ENCODE measurements around the gene NFATC3. TPM values are rescaled to one million over a fixed set of nuclear protein-coding genes. Genes with fewer than 3 reads are reported as not detected.

NFATC3 gene
- total and polyA plus RNA-seq, 10 donors, result 12.4 to 89.7 (median 67.2) TPM

DNA sequence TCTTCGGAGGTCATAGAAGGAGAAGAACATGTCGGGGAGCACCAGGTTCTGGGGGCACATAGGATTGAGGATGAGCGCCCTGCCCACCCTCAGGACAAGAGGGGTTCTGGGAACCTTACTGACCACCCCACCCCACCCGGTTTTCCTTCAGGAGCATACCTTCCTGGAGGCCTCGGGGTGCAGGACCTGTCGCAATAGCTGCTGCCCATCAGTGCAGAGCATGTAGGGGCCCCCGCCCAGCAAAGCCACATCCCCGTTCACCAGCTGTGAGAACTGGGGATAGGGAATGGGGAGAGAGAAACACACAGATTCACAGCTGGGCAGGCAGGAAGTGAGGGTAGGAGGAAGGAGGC, 148.6 kb downstream of the NFATC3 start:
- peaks cover 0 to 20% (median 0%) of the 10 kb centered on the region in 7 donors for H3K27me3 ChIP-seq (replicated peaks in 1 of 7)
- TF ChIP-seq, protein P1, sequence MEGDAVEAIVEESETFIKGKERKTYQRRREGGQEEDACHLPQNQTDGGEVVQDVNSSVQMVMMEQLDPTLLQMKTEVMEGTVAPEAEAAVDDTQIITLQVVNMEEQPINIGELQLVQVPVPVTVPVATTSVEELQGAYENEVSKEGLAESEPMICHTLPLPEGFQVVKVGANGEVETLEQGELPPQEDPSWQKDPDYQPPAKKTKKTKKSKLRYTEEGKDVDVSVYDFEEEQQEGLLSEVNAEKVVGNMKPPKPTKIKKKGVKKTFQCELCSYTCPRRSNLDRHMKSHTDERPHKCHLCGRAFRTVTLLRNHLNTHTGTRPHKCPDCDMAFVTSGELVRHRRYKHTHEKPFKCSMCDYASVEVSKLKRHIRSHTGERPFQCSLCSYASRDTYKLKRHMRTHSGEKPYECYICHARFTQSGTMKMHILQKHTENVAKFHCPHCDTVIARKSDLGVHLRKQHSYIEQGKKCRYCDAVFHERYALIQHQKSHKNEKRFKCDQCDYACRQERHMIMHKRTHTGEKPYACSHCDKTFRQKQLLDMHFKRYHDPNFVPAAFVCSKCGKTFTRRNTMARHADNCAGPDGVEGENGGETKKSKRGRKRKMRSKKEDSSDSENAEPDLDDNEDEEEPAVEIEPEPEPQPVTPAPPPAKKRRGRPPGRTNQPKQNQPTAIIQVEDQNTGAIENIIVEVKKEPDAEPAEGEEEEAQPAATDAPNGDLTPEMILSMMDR (IDR thresholded peaks at IDR 0.05 in 8 of 11, conservative IDR thresholded peaks at IDR 0.05 in 3 of 11), result no peak
- TF ChIP-seq POLR2A (IDR thresholded peaks at IDR 0.05) (no peak), POLR2AphosphoS5 (IDR thresholded peaks at IDR 0.05) (peak in 2 of 3 donors; percentile 4 to 19)
- no peaks in the 10 kb centered on the region for H3K9me3 ChIP-seq
- peaks cover 0 to 29% (median 13%) of the 10 kb centered on the region in 6 donors for H3K36me3 ChIP-seq
- peaks cover 18 to 58% (median 34%) of the 10 kb centered on the region in 6 donors for H3K4me1 ChIP-seq
- intact Hi-C loops (cut with DNase I; ENCODE audit: low total_unique reads), result no loop called here
- H3K4me3 ChIP-seq, result no peak overlapping the region
- peak overlapping the region in 2 of 8 donors; percentile 18 to 36 for H3K27ac ChIP-seq
- DNase-seq, result no peak
- WGBS, 5 donors, result 55 to 75% (median 63%) methylated on average over 5 to 8 of the region's 8 CpGs

DNA sequence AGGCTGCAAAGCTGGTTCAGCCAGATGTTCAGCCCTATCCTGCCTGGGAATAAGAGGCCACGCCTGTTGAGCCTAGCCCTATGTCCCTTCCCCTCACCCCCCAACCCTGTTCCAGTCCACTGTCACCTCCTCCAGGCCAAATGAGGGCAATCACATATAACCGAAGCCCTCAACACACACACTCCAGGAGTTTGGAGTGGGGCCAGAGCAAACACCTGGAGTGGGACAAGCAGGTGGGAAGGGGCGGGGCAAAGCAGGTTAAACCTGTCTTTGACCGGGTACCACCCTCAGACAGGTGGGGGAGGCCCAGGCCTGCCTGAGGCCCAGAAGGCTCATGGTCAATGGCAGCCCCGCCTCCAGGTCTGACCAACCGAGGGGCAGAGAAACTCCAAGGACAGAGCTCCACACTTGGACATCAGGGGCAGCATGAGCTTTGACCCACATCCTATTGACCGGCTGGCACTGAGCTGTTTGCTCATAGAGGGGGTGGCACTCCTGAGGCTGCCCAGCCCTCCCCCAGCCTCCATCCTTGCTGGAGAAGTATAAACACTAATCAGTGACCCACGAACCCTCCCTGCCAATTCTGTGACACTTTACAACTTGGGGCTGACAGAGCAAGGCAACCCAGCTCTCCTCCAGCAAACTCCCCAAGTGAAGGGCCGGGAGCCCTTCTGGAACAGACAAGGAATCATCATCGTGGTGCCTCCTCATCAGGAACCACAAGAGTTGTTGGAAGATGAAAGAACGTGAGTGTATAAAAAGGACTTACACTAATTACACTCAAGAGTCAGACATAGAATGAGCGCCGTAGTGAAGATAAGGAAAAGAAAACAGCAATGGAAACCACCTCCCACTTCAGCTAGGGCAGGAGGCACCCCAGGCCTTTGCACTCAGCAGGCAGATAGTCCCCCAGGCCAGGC, 149.3 kb downstream of the NFATC3 start:
- DNase-seq, result no peak
- Histone ChIP-seq H3K36me3 (peaks cover 0 to 29% (median 13%) of the 10 kb centered on the region in 6 donors), H3K9me3 (no peaks in the 10 kb centered on the region), H3K4me1 (peaks cover 18 to 58% (median 36%) of the 10 kb centered on the region in 6 donors), H3K27ac (peak overlapping the region in 2 of 8 donors; percentile 18 to 36), H3K4me3 (no peak overlapping the region), H3K27me3 (replicated peaks in 1 of 7) (peaks cover 0 to 20% (median 0%) of the 10 kb centered on the region in 7 donors)
- intact Hi-C loops (cut with DNase I; ENCODE audit: low total_unique reads), result no loop called here
- TF ChIP-seq POLR2A (IDR thresholded peaks at IDR 0.05) (no peak), POLR2AphosphoS5 (IDR thresholded peaks at IDR 0.05) (peak in 1 of 3 donors; percentile 4)
- TF ChIP-seq, protein P1 (IDR thresholded peaks at IDR 0.05 in 8 of 11, conservative IDR thresholded peaks at IDR 0.05 in 3 of 11), result no peak
- WGBS, 5 donors, result 65 to 72% (median 67%) methylated on average over 12 to 13 of the region's 13 CpGs

DNA sequence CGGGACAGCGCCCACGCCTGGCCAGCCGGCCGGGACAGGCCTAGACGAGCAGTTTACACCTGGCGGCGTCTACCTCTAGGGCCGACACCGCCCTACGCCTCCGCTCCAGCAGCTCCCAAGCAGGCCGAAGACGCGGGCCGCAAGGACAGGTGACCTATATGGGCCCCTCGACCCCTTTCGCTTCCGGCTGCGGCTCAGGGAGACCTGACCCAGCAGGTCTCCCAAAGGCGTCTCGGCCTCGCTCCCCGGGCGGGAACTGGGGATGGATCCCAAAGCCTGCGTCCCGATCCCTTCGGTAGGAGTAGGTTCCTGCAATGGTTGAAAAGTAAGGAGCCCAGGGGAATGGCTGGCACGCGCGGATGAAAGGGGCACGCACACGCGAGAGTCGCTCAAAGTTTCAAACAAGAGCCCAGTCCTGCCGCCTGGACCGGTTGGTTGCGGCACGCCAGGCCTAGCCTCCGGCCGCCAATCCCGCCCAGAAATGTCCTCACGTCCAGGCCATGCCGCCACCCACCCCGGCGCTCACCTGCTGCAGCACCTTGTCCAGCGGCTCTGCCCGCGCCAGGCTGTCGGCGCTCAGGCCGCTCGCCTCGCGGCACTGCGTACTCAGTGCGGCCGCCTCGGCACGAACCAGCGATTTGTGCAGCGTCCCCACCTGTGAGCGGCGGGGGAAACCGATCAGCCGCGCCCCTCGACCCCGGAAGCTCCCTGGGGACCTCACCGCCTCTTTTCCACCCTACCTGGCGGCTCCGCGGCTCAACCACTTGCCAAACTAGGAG, 150.1 kb downstream of the NFATC3 start:
- Histone ChIP-seq H3K36me3 (peaks cover 0 to 22% (median 7%) of the 10 kb centered on the region in 6 donors), H3K4me1 (peaks cover 25 to 63% (median 45%) of the 10 kb centered on the region in 6 donors), H3K4me3 (peak overlapping the region in 7 of 8 donors; percentile 61 to 86 (median 65)), H3K9me3 (no peaks in the 10 kb centered on the region), H3K27ac (peak overlapping the region in 3 of 8 donors; percentile 78 to 89 (median 83)), H3K27me3 (replicated peaks in 1 of 7) (peaks cover 0 to 20% (median 0%) of the 10 kb centered on the region in 7 donors)
- WGBS, 5 donors, result 52 to 75% (median 66%) methylated on average over 48 to 73 of the region's 73 CpGs
- intact Hi-C loops (cut with DNase I; ENCODE audit: low total_unique reads), result no loop called here
- TF ChIP-seq POLR2AphosphoS5 (IDR thresholded peaks at IDR 0.05) (peak in 1 of 3 donors; percentile 47), POLR2A (IDR thresholded peaks at IDR 0.05) (no peak)
- TF ChIP-seq, protein P1 (IDR thresholded peaks at IDR 0.05 in 8 of 11, conservative IDR thresholded peaks at IDR 0.05 in 3 of 11), result no peak
- DNase-seq, result no peak

Measured in spleen (tissue), 11 donors.